Fibroblast of lung (primary cell): ENCODE results near the gene CNRIP1. TPM values are rescaled to one million over a fixed set of nuclear protein-coding genes. Genes with fewer than 3 reads are reported as not detected.

ENCODE experiments used
- DNase-seq, 2 donors: peaks; one replicate each; pipeline versions ENCODE4 v3.0.0 to v3.0.0-alpha.2; 2010; ENCODE audit warnings: low read depth in 2 of 2
- H2AFZ ChIP-seq: 2 replicates; pipeline ENCODE4 v1.5.1; 2012; ENCODE audit warnings: low read length, control low read depth, inconsistent platforms
- H3K27ac ChIP-seq: 2 replicates; pipeline ENCODE4 v1.5.1; 2011; ENCODE audit warnings: low read length, control low read depth; ENCODE audit not compliant: insufficient read depth
- H3K27me3 ChIP-seq: 2 replicates; pipeline ENCODE4 v1.5.1; 2011; ENCODE audit warnings: mild to moderate bottlenecking, low read length; ENCODE audit not compliant: control insufficient read depth, insufficient read depth
- H3K36me3 ChIP-seq: 2 replicates; pipeline ENCODE4 v1.5.1; 2011; ENCODE audit warnings: low read length; ENCODE audit not compliant: control insufficient read depth, insufficient read depth
- H3K4me1 ChIP-seq: 2 replicates; pipeline ENCODE4 v1.5.1; 2011; ENCODE audit warnings: low read length; ENCODE audit not compliant: control insufficient read depth, insufficient read depth; ENCODE audit errors: extremely low read depth
- H3K4me2 ChIP-seq: 2 replicates; pipeline ENCODE4 v1.5.1; 2011; ENCODE audit warnings: low read length, control low read depth; ENCODE audit not compliant: insufficient read depth; ENCODE audit errors: extremely low read depth
- H3K4me3 ChIP-seq, 4 experiments: fragments of 200-600 bp in 1 of 4; sonication (generic) in 1 of 4; replicated peaks in 1 of 4; 2 replicates each; pipeline ENCODE4 v1.5.1; 2011 to 2016; ENCODE audit warnings: low read length in 4 of 4, low read depth in 3 of 4, mild to moderate bottlenecking in 3 of 4, control low read depth in 2 of 4, inconsistent platforms in 1 of 4, mixed read lengths in 1 of 4; ENCODE audit not compliant: insufficient read depth in 1 of 4; ENCODE audit errors: control extremely low read depth in 1 of 4
- H3K79me2 ChIP-seq: 2 replicates; pipeline ENCODE4 v1.5.1; 2012; ENCODE audit warnings: mild to moderate bottlenecking, low read length, inconsistent platforms; ENCODE audit not compliant: control insufficient read depth, insufficient read depth
- H3K9ac ChIP-seq: 2 replicates; pipeline ENCODE4 v1.5.1; 2011; ENCODE audit warnings: mild to moderate bottlenecking, low read length, control low read depth; ENCODE audit not compliant: insufficient read depth
- H3K9me3 ChIP-seq: 2 replicates; pipeline ENCODE4 v1.5.1; 2012; ENCODE audit warnings: low read depth, low read length; ENCODE audit not compliant: control insufficient read depth, insufficient read depth
- H4K20me1 ChIP-seq: 2 replicates; pipeline ENCODE4 v1.5.1; 2011; ENCODE audit warnings: low read length; ENCODE audit not compliant: control insufficient read depth, insufficient read depth; ENCODE audit errors: extremely low read depth
- CTCF ChIP-seq, 2 donors: IDR thresholded peaks in 1 of 2; conservative IDR thresholded peaks in 1 of 2; 1 replicate in 1 of 2; 2 replicates in 1 of 2; pipeline ENCODE4 v1.5.1; 2011 to 2012; ENCODE audit warnings: low read length in 2 of 2, control low read depth in 1 of 2, inconsistent platforms in 1 of 2, low read depth in 1 of 2, mild to moderate bottlenecking in 1 of 2
- EZH2 ChIP-seq: IDR thresholded peaks from 2 replicates; pipeline ENCODE4 v1.5.1; 2012; ENCODE audit warnings: low read length, control low read depth, mild to moderate bottlenecking; ENCODE audit errors: missing control alignments
- polyA plus RNA-seq, 2 donors: library from polyadenylated mRNA; depleted of rRNA in 1 of 2; stranded (reverse) in 1 of 2; unstranded in 1 of 2; fragments of >200 nt; gene quantifications; 2 replicates each; pipeline ENCODE4 v1.2.1, GENCODE V29; 2011 to 2012; ENCODE audit warnings: missing spikeins in 1 of 2
- total RNA-seq: library from RNA; depleted of rRNA; stranded (reverse); fragments of >200 nt; gene quantifications from 2 replicates; pipeline ENCODE4 v1.2.1, GENCODE V29; 2014

The CNRIP1 gene
- total and polyA plus RNA-seq, 2 donors (not counting 1 experiment from before 2014, with no cell fraction given) = 34.7 to 47.7 TPM

DNA sequence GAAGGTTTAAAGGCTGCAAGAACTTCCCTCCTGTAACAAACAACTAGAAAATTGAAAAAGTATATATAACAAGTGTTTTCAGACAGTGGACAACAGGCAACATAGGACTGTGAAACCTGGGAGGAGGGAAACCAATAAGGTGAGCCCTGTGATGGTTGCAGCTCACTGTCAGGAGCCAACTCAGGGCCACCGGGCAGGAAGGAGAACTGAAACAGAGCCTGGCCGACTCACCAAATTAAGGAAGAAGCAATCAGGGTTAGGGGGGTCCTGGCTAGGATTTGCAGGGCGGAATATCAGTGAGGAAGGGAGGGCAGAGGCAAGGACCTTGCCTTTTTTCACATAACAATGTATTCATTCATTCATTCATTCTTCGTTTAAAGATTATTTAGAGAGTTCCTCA lies 21.8 kb upstream of the CNRIP1 start:
- no peaks in the 10 kb centered on the region for H4K20me1 ChIP-seq
- no peak for DNase-seq
- H3K27ac ChIP-seq = no peak overlapping the region
- no peak overlapping the region for H3K9ac ChIP-seq
- H3K9me3 ChIP-seq = no peaks in the 10 kb centered on the region
- no peaks in the 10 kb centered on the region for H3K79me2 ChIP-seq
- H3K36me3 ChIP-seq = no peaks in the 10 kb centered on the region
- TF ChIP-seq CTCF (conservative IDR thresholded peaks at IDR 0.05 in 1 of 2, IDR thresholded peaks at IDR 0.05 in 1 of 2; ENCODE audit: low read depth in 1 of 2, low read length in 2 of 2) (no peak), EZH2 (no peak)
- no peaks in the 10 kb centered on the region for H3K4me1 ChIP-seq
- no peak overlapping the region for H3K4me3 ChIP-seq
- no peaks in the 10 kb centered on the region for H3K27me3 ChIP-seq
- H3K4me2 ChIP-seq = no peak overlapping the region
- no peak overlapping the region for H2AFZ ChIP-seq

GRCh38 chr2:68341062-68341329 lies 21.2 kb upstream of the CNRIP1 start:
- H3K4me2 ChIP-seq = no peak overlapping the region
- TF ChIP-seq EZH2 = no peak
- H3K27ac ChIP-seq = no peak overlapping the region
- H3K4me3 ChIP-seq = no peak overlapping the region
- H3K9ac ChIP-seq = no peak overlapping the region
- H3K79me2 ChIP-seq = no peaks in the 10 kb centered on the region
- no peaks in the 10 kb centered on the region for H3K36me3 ChIP-seq
- DNase-seq = no peak
- H2AFZ ChIP-seq = no peak overlapping the region
- no peaks in the 10 kb centered on the region for H4K20me1 ChIP-seq
- H3K27me3 ChIP-seq = no peaks in the 10 kb centered on the region
- H3K4me1 ChIP-seq = no peaks in the 10 kb centered on the region
- no peaks in the 10 kb centered on the region for H3K9me3 ChIP-seq

GRCh38 chr2:68340226-68341061 lies 20.7 kb upstream of the CNRIP1 start:
- Histone ChIP-seq H3K9ac (no peak overlapping the region), H2AFZ (no peak overlapping the region), H3K4me1 (no peaks in the 10 kb centered on the region), H3K4me3 (no peak overlapping the region), H3K27ac (no peak overlapping the region), H3K36me3 (no peaks in the 10 kb centered on the region), H3K9me3 (no peaks in the 10 kb centered on the region), H3K79me2 (no peaks in the 10 kb centered on the region), H4K20me1 (no peaks in the 10 kb centered on the region), H3K27me3 (no peaks in the 10 kb centered on the region), H3K4me2 (no peak overlapping the region)
- DNase-seq = no peak
- no peak for TF ChIP-seq CTCF (conservative IDR thresholded peaks at IDR 0.05 in 1 of 2, IDR thresholded peaks at IDR 0.05 in 1 of 2; ENCODE audit: low read depth in 1 of 2, low read length in 2 of 2)
- no peak for TF ChIP-seq EZH2
